Lower leg skin (tissue), 4 donors: ENCODE measurements around the gene PTGES3L. TPM values are rescaled to one million over a fixed set of nuclear protein-coding genes. Genes with fewer than 3 reads are reported as not detected.
"Not testable (repeated sequence)": the region's sequence is repeated elsewhere in the genome, so short reads cannot be mapped to it uniquely, and the experiment has no call there.

Experiments
- DNase-seq, 2 donors: peaks; one replicate each; pipeline ENCODE4 v3.0.0-alpha.2; 2019; ENCODE audit warnings: low spot score in 2 of 2
- H3K4me3 ChIP-seq: fragments of 200-600 bp; sonication (generic); 2 replicates; pipeline ENCODE4 v1.5.1; 2017; ENCODE audit warnings: mild to moderate bottlenecking, low read depth; ENCODE audit not compliant: poor library complexity, severe bottlenecking
- CTCF ChIP-seq, 3 donors: fragments of 450-650 bp; IDR thresholded peaks; one replicate each; pipeline ENCODE4 v1.5.1; 2016; ENCODE audit warnings: antibody characterized with exemption in 3 of 3, mild to moderate bottlenecking in 3 of 3, moderate library complexity in 2 of 3
- POLR2A ChIP-seq, 2 donors: fragments of 450-650 bp; IDR thresholded peaks; one replicate each; pipeline ENCODE4 v1.6.1; 2016 to 2017; ENCODE audit warnings: antibody characterized with exemption in 2 of 2, mild to moderate bottlenecking in 1 of 2, moderate library complexity in 1 of 2
- WGBS, 2 donors: methylation state at CpG; one replicate each; pipeline ENCODE4 v1.1.5; 2018; 5-methylcytosine and 5-hydroxymethylcytosine counted together
- intact Hi-C: fragments of 100-400 bp; cut with DNase I; formaldehyde crosslinking; loops from one replicate; pipeline ENCODE4 v1.15.0; 2023; ENCODE audit warnings: low total_unique reads
- total RNA-seq, 4 donors: library from RNA; depleted of rRNA; stranded (reverse); fragments of >200 nt; gene quantifications; one replicate each; pipeline ENCODE4 v1.1.0, GENCODE V29; 2016

PTGES3L gene
- total RNA-seq, 4 donors from 2014 or later, result 0.19 to 1.8 TPM; not detected in 2

- H3K4me3 ChIP-seq, result peak within 1 kb of the TSS; percentile 81
- TF ChIP-seq POLR2A (IDR thresholded peaks at IDR 0.05) (no peak), CTCF (IDR thresholded peaks at IDR 0.05) (no peak)
- intact Hi-C loops, result no loop called here
- 0% methylated on average over 39 of the region's 39 CpGs for WGBS, 2 donors
- peak; percentile 87 to 98 for DNase-seq
These were observed 440 bp upstream of the PTGES3L start, which contains the start of gene RUNDC1 for GRCh38 chr17:42980274-42980765. TSS of gene RUNDC1 (plus strand) at chr17:42980565. CDS start at chr17:42980577, 12 bp downstream.

GRCh38 chr17:42975701-42976100 is 4.2 kb downstream of the PTGES3L start:
- DNase-seq, intact Hi-C loops, H3K4me3 ChIP-seq: not testable (repeated sequence)
- 85 to 91% methylated on average over 16 of the region's 16 CpGs for WGBS, 2 donors

GRCh38 chr17:42975265-42975664 is 4.6 kb downstream of the PTGES3L start:
- 46 to 52% methylated on average over 2 of the region's 2 CpGs for WGBS, 2 donors

GRCh38 chr17:42973323-42973722 is 6.6 kb downstream of the PTGES3L start:
- H3K4me3 ChIP-seq, intact Hi-C loops, DNase-seq: not testable (repeated sequence)
- 58 to 84% methylated on average over 4 to 5 of the region's 18 CpGs for WGBS, 2 donors

More at GRCh38 chr17:42975265-42975664, 4.6 kb downstream of the PTGES3L start:
- intact Hi-C loops, result no loop called here
- DNase-seq, result no peak
- no peak overlapping the region for H3K4me3 ChIP-seq
- TF ChIP-seq POLR2A (IDR thresholded peaks at IDR 0.05), result no peak

GRCh38 chr17:42971589-42971988 is 8.3 kb downstream of the PTGES3L start:
- WGBS, 2 donors, result 90 to 92% methylated on average over 5 of the region's 5 CpGs

GRCh38 chr17:42969001-42969581 is 10.8 kb downstream of the PTGES3L start:
- TF ChIP-seq CTCF (IDR thresholded peaks at IDR 0.05) (no peak), POLR2A (IDR thresholded peaks at IDR 0.05) (no peak)
- H3K4me3 ChIP-seq, result no peak overlapping the region
- DNase-seq, result no peak
- intact Hi-C loops, result no loop called here
- 44 to 45% methylated on average over 5 of the region's 5 CpGs for WGBS, 2 donors

More at GRCh38 chr17:42971589-42971988, 8.3 kb downstream of the PTGES3L start:
- H3K4me3 ChIP-seq, result no peak overlapping the region
- intact Hi-C loops, result no loop called here
- DNase-seq, result no peak
- no peak for TF ChIP-seq POLR2A (IDR thresholded peaks at IDR 0.05)
- no peak for TF ChIP-seq CTCF (IDR thresholded peaks at IDR 0.05)

GRCh38 chr17:42967925-42968324 is 12.0 kb downstream of the PTGES3L start:
- intact Hi-C loops, result no loop called here
- WGBS, 2 donors, result 78 to 84% methylated on average over 1 of the region's 1 CpG
- DNase-seq, result no peak
- no peak overlapping the region for H3K4me3 ChIP-seq
- no peak for TF ChIP-seq CTCF (IDR thresholded peaks at IDR 0.05)
- no peak for TF ChIP-seq POLR2A (IDR thresholded peaks at IDR 0.05)
